ENCODE measurements around the gene TECPR2.
"Not testable (repeated sequence)": the region's sequence is repeated elsewhere in the genome, so short reads cannot be mapped to it uniquely, and the experiment has no call there.

Gene TECPR2, protein sequence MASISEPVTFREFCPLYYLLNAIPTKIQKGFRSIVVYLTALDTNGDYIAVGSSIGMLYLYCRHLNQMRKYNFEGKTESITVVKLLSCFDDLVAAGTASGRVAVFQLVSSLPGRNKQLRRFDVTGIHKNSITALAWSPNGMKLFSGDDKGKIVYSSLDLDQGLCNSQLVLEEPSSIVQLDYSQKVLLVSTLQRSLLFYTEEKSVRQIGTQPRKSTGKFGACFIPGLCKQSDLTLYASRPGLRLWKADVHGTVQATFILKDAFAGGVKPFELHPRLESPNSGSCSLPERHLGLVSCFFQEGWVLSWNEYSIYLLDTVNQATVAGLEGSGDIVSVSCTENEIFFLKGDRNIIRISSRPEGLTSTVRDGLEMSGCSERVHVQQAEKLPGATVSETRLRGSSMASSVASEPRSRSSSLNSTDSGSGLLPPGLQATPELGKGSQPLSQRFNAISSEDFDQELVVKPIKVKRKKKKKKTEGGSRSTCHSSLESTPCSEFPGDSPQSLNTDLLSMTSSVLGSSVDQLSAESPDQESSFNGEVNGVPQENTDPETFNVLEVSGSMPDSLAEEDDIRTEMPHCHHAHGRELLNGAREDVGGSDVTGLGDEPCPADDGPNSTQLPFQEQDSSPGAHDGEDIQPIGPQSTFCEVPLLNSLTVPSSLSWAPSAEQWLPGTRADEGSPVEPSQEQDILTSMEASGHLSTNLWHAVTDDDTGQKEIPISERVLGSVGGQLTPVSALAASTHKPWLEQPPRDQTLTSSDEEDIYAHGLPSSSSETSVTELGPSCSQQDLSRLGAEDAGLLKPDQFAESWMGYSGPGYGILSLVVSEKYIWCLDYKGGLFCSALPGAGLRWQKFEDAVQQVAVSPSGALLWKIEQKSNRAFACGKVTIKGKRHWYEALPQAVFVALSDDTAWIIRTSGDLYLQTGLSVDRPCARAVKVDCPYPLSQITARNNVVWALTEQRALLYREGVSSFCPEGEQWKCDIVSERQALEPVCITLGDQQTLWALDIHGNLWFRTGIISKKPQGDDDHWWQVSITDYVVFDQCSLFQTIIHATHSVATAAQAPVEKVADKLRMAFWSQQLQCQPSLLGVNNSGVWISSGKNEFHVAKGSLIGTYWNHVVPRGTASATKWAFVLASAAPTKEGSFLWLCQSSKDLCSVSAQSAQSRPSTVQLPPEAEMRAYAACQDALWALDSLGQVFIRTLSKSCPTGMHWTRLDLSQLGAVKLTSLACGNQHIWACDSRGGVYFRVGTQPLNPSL (N-terminal part only)

DNA sequence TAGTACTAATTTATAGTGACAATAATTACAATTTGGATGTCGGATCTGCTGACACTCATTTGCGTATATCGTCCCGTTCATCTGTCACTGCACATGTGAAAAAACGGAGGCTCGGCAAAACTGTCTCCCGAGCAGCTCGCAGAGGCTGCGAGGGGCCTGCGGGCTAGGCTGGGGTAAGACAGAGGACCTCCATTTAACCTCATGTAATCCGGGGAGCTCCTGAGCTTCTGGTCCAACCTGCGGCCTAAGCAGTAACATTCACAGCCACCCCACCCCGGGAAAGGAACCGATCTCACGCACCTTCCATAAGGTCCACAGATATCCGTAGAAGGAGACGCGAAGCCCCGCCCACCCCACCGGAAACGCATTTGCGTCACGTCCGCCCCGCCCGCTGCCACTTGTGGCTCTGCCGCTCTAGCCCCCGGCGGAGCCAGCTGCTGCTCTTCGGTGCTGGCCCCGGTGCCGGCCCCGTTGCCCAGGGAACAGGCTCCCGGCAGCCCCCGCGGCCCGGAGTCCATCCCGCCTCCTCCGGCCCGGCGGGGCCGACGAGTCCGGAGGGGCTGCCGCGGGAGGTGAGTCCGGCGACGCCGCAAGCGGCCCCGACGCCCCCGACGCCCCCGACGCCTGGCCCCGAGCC is at the start of gene TECPR2, which contains the start of gene CINP:
TECPR2 (plus strand) TSS at position 397 of the 637 bp plus-strand sequence. CDS start 13,781 bp downstream, outside the sequence.
CINP (minus strand) TSS at position 346 of the 637 bp plus-strand sequence; CDS start at position 307, 39 bp downstream.
- peak; percentile 86 for DNase-seq

DNA sequence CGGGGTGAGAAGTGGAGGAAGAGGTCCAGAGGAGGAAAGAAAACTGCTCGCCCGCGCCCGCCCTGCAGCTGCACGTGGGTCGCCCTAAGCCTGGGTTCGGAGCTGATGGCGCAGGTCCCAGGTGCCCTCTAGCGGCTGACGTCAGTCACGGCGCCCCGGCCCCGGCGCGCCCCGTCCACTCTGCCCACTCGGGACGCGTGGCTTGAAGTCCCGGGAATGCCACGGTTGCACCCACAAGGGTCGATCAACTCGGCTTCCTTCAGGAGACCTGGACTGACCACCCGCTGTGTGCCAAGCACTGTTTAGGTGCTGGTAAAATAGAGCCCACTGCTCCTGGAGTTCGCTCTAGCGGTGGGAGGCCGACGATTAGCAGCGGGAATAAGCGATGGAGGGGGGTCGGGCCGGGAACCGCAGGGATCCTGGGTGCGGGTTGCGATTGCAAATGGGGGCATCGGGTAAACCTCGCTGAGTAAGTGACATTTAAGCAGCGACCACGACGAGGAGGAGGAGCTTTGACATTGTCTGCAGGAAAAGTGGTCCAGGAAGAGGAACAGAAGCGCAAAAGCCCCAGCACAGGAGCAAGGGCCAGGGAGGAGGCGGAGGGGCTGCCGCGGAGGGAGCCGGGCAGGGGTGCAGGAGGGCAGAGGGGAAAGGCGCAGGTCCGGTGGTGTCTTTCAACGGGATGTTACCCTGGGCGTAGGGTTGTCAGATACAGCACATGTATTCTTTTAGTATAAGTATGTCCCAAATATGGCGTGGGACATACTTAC is 48.3 kb upstream of the TECPR2 start:
- peak; percentile 74 for DNase-seq

DNA sequence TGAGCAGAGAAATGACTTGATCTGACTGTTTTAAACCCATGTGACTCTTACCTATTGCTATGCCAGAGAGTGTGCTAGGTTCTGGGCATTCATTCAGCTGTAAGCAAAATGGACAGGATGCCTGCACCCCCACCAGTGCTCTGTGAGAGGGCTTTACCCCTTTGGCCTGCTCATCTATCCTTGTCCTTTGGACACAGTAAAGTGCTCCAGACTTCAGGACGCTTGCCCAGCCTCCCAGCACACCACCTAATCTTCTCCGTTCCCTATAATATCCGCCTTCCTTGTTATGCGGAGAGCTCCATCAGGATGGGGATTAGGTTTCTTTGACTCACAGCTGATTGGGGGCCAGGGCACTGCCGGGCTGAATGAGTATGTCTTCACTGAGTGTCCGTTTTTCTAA is 47.6 kb upstream of the TECPR2 start:
- DNase-seq: no peak

DNA sequence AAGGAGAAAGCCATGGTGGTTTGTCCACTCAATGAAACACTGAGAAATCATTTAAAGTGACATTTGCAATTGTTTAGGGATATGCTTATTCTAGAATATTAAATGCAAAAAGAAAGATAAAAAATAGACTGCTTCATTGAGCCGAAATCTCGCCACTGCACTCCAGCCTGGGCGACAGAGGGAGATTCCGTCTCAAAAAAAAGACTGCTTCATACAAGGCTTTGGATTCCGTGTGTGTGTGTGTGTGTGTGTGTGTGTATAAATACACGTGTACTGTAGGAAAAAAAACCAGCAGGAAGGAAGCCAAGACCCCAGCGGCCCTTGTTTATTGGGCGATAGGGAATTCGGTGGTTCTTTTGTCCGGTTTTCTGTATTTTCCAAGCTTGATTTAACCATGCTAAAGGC is 46.4 kb upstream of the TECPR2 start:
- DNase-seq: peak; percentile 57

DNA sequence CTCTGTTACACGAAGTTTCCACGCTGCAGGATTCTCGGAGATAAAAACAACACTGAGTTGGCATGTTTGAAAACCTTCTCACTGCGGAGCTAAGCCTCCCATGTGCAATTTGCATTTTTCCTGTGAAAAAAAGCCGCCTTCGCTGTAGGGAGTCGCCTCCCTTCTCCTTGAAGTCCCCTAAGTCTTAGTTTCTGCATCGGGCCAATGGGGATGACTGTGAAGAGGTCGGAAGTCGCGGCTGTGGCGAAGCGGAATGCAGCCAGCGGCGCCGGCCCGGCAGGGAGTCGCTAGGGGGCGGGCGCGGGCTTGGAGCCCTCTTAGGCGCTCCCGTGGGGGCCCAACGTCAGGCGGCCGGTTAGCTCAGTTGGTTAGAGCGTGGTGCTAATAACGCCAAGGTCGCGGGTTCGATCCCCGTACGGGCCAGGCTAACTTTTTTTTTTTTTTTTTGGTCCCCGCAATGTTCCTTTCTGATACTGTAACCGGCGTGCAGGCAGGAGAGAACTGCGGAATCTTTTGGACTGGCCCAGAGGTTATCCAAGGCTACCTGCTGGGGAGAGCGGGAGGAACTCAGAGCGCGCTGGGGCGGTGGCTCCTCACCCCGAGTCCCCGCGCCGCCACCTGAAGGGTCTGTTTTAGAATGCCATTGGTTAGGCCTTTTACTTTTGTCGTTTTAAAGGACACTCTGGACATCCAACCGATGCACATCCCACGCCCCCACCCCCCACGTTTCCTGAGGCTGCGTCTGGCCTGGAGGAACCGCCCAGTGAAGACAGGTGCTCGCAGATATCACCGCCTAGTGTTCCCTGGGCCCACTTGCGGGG is 45.8 kb upstream of the TECPR2 start:
- DNase-seq: peak; percentile 87

DNA sequence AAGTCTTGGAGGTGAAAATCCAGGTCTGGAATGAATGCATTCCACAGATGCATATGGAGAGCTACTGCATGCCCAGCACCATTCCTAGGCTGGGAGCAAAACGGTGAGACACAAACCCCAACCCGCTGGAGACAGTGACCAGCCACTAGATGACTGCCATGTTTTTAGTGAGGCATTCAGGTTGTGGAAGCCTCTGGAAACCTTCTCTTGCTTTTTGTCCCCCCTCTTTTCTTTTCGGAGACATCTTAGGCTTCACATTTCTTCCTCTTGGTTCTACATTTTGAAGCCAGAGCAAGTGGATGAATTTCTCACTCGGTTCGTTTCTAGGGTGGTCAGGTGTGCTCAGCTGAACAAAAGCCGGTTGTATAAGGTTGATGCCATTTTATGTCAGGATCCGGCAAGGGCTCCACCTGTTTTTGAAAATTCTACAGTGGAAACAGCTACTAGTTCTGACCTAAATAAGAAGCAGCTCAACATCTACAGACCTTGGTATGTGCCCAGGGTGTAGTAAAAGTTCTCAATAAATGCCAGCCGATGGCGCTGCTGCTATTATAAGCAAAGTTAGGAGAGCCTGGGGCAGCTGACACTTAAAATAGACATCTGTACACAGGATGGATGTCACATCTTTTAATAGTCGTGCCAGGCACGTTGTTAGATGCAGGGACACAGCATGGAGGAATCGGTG is 45.0 kb upstream of the TECPR2 start:
- DNase-seq: peak; percentile 78

DNA sequence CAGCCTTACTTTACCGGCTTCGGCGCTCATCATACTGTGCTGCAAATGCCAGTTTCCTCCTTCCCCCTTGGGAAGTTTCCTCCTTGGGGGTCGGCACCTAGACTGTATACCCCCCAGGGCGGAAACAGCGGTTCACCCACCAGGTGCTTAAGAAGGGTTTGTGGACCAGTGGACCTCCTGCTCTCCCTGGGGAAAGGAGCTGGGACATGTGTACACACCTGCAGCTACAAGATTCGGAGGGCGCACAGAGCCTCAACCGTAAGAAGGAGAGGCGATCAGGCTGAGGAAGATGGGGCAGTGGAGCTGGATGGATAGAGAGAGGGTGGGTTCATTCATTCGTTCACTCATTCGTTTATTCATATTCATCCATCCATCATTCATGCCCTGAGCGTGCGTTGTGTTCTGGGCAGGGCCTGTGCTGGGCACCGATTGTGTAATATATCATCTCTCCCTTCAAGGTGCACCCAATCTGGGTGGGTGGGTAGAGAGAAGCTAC is 43.9 kb upstream of the TECPR2 start:
- DNase-seq: no peak

DNA sequence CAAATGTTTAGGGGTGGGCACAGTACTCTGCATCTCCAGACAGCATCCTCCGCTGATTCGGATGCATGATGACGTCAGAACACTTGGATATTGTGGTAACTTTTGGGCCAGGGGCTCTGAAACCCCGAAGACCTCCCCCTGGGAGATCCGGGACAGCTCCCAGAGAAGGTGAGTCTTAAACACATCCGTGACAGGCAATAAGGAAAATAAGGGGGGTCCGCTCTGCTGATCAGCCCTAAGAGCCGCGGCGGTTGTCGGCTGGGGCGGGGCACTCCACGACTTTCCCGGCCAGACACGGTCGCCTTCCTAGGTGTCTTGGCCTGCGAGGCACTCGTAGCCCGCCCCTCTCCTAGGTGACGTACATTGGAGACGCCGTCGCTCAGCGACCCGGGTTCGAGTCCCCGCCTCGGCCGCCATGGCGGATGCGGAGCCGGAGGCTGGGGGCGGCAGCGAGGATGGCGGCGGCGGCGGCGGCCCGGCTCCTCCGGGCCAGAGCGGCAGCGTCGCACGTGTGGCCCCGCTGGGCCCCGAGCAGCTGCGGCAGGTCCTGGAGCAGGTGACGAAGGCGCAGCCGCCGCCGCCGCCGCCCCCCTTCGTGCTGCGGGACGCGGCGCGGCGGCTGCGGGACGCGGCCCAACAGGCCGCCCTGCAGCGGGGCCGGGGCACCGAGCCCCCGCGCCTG is 43.2 kb upstream of the TECPR2 start, which contains the start of gene ZNF839:
ZNF839 (plus strand) TSS at position 396 of the 682 bp plus-strand sequence; CDS start at position 416, 20 bp downstream.
- DNase-seq: peak; percentile 82

DNA sequence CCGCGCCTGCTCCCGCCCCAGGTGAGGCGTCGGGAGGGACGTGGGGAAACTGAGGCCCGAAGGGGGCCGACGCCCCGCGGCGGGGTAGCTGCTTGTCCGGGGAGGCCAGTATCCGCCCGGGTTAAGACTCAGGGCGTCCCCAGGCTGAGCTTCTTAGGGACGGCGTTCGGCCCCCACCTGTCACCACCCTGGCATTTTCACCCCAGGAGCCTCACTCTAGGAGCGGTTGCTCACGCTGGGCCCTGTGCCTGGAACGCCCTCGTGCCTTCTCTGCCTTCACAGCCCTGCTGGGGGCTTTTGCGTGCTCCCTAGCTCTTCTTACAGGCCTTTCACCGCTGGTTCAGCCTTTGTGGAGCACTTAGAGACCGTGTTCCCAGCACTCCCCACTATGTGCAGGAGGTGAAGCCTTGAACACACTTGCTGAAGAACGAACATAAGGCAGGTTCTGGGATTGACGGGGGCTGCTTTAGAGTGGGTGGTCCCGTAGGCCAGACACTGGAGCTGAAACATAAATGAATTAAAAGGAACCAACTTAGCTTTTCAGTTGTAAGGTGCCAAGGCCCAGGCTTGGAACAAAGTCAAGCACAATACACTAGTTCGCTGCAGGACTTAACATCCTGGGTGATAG is 42.6 kb upstream of the TECPR2 start:
- DNase-seq: no peak

DNA sequence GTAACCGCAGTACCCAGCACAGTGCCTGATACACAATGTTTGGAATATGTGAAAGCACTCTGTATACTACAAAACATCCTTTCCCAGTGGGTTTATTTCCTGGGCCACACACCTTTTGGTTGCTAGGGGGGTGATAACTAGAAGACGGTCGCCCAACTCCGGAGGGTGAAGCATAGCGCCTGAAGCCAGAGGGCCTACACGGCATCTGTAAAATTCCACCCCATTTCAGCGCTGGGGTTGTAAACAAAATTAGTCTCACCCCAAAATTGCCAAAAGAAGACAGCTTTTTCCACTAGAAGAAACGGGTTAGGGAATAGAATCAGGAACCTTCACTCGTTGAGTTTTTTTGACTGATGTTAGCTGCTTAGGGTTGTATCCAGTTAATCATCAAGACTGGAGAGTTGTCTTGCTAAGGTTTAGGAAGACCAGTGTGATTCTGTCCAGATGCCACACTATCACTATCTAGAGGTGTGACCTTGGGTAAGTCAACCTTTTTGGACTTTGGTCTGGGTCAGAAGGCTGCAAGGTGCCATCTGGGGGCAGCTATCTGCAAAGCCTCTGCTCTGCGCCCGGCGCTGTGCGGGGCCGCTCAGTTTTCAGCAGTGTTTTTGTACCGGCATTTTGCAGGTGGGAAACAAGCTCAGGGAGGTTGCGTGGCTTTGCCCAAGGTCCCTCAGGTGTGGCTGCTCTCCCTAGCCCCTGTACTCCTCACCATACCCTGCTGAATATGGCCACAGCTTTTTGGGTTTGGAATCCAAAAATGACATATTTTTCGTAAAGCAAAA is 41.9 kb upstream of the TECPR2 start:
- DNase-seq: no peak

DNA sequence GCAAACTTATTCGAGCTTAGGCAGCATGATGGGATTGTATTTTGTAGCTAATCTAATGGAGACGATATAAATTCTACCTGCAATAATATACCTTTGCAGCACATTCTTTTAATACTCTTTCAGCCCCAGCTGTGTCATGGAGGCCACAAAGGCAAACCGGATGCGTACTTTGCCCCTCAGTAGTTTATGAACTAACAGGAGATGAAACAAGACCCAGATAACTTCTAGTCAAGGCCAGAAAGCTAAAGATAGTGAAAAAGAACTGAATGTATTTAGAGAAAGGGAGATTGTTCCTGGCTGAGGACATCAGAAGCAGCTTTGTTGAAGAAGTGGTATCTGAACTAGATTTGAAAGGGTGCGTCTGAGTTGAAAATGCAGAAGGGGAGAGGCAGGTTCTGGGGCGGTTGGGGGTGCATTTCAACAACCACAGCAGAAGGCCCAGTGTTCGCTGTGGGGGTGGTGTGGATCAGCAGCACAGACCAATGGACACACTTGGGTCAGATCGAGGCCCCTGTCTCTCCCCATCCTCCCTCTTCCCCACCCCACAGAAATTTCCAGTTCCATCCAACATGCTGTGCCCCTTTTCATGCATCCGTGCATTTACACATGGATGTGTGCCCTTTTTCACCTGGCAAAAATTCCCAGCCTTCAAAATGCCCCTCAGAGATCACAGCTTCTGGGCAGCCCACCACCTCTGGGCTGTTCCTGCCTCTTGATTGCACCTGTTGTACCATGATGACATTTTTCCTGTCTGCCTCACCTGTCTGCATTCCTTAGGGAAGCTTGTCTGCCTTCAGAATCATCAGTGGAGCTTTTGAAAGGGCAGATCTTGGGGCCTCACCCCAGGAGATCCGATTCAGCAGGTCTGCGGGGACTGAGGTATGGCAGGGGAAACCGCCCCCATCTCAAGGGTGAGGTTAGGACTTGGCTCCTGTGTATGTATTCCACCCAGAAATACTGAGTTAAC is 41.0 kb upstream of the TECPR2 start:
- DNase-seq: no peak

DNA sequence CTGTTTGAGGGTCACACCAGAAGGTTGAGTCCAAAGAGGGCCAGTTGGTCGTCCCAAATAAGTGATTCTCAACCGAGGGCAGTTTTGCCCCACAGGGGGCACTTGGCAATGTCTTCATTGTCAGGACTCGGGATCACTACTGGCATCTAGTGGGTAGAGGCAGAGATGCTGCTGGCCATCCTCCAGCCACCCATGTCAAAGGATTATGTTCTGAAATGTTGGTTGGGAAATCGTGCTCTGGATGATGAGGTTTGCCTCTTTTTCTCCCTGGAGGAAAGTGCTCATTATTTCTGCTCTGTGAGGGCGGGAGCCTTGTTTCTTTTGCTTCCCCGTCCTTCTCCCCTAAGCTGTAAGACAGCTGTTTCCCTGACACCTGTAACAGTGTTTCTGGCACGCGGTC is 39.6 kb upstream of the TECPR2 start:
- peak; percentile 80 for DNase-seq

DNA sequence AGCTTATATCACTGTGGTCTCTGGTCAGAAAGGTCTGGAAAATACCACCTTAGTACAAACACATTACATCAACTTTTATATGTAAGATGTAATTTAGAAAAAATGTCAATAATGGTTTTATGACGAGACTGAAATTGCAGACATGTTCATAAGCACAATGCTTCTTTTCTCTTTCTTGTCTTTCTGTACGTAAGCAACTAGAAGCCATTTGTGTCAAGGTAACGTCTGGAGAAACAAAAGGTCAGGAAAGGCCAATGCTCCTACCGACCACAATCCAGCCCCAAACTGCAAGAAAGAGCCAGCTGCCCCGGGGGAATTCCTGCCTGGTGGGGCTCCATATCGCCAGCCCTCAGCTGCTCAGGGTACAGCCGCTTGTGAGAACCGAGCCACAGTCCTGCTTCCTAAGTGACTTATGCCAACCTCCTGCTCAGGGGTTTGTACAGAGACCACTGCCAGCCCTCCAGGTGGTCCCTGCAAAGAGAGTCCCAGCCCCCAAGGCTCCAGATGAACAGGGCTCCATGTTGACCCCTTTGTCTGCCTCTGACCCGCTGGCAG is 36.9 kb upstream of the TECPR2 start:
- no peak for DNase-seq

DNA sequence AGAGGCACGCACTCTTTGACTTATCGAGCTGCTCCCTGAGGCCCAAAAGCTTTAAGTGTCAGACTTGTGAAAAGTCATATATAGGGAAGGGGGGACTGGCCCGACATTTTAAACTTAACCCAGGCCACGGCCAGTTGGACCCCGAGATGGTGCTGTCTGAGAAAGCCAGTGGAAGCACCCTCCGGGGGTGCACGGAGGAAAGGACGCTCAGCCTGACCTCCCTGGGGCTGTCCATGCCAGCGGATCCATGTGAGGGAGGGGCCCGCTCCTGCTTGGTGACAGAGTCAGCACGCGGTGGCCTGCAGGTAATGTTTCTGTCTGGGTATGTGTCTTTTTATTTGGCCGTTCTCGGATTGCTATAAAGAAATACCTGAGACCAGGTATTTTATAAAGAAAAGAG is 36.2 kb upstream of the TECPR2 start:
- DNase-seq: no peak

DNA sequence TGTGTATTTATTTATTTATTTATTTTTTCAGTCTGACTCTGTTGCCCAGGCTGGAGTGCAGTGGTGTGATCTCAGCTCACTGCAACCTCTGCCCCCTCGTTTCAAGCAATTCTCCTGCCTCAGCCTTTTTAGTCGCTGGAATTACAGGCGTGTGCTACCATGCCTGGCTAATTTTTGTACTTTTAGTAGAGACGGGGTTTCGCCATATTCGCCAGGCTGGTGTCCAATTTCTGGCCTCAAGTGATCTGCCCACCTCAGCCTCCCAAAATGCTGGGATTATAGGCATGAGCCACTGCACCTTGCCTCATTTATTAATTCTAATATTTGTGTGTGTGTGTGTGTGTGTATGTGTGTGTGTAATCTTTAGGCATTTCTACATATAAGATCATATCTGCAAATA is 33.4 kb upstream of the TECPR2 start:
- DNase-seq: not testable (repeated sequence)

DNA sequence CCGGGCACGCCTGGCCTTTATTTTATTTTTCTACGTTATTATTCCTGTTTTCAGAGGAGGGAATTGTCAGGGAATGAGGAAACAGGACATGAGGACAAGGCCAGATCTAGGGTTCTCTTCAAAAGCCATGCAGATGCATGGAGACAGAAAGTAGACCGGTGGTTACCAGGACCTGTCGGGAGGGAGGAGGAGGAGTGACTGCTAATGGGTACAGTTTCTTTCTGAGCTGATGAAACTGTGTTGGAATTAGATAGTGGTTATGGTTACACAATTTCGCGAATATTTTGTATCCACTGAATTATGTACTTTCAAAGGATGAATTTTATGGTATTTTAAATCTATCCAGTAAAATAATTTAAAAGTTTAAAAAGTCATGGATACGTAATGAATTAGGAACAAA is 31.9 kb upstream of the TECPR2 start:
- DNase-seq: peak; percentile 17
